Fibroblast of pulmonary artery (primary cell): ENCODE measurements around the gene TMEM45A.

Experiments used
- DNase-seq: peaks from one replicate; pipeline ENCODE4 v3.0.0-alpha.2; 2010; ENCODE audit warnings: low read depth
- H3K4me3 ChIP-seq: replicated peaks from 2 replicates; pipeline ENCODE4 v1.5.1; 2011; ENCODE audit warnings: low read depth, mild to moderate bottlenecking, control low read depth, low read length, moderate library complexity
- CTCF ChIP-seq: IDR thresholded peaks from 2 replicates; pipeline ENCODE4 v1.5.1; 2011; ENCODE audit warnings: mild to moderate bottlenecking, control low read depth, low read length, inconsistent platforms; ENCODE audit errors: missing control alignments

Gene TMEM45A

GRCh38 chr3:100483529-100483928 lies 8.9 kb upstream of the TMEM45A start:
- H3K4me3 ChIP-seq, result no peak overlapping the region
- TF ChIP-seq CTCF, result no peak
- no peak for DNase-seq

- no peak overlapping the region for H3K4me3 ChIP-seq
- no peak for TF ChIP-seq CTCF
- DNase-seq, result no peak
These were observed 5.6 kb upstream of the TMEM45A start for GRCh38 chr3:100486808-100487207.

- DNase-seq, result no peak
- no peak for TF ChIP-seq CTCF
- no peak overlapping the region for H3K4me3 ChIP-seq
These were observed 3.3 kb upstream of the TMEM45A start for GRCh38 chr3:100489118-100489517.

GRCh38 chr3:100496711-100497261 lies 4.4 kb downstream of the TMEM45A start:
- H3K4me3 ChIP-seq, result no peak overlapping the region
- DNase-seq, result peak; percentile 75
- no peak for TF ChIP-seq CTCF

- no peak overlapping the region for H3K4me3 ChIP-seq
- TF ChIP-seq CTCF, result no peak
- DNase-seq, result no peak
These were observed 7.2 kb downstream of the TMEM45A start for GRCh38 chr3:100499651-100500050.

GRCh38 chr3:100500320-100500880 lies 8.0 kb downstream of the TMEM45A start:
- no peak overlapping the region for H3K4me3 ChIP-seq
- no peak for TF ChIP-seq CTCF
- DNase-seq, result no peak

- DNase-seq, result no peak
- TF ChIP-seq CTCF, result no peak
These were observed 11.0 kb downstream of the TMEM45A start for GRCh38 chr3:100503448-100503847.

More at GRCh38 chr3:100503448-100503847, 11.0 kb downstream of the TMEM45A start:
- H3K4me3 ChIP-seq, result no peak overlapping the region
